H9 (cell line): ENCODE results near the gene LATS2. TPM values are rescaled to one million over a fixed set of nuclear protein-coding genes. Genes with fewer than 3 reads are reported as not detected.

Source experiments
- DNase-seq: peaks from one replicate; pipeline ENCODE4 v3.0.0-alpha.2; 2017
- H2AFZ ChIP-seq: one replicate; pipeline ENCODE4 v1.6.1; 2013; ENCODE audit warnings: mild to moderate bottlenecking, low read length, control low read depth, moderate library complexity
- H2AK5ac ChIP-seq: 2 replicates; pipeline ENCODE4 v1.6.1; 2013; ENCODE audit warnings: low read length, control low read depth, mixed read lengths; ENCODE audit not compliant: insufficient read length
- H2BK120ac ChIP-seq: one replicate; pipeline ENCODE4 v1.6.1; 2013; ENCODE audit warnings: low read depth, mild to moderate bottlenecking, low read length, control low read depth, inconsistent platforms; ENCODE audit not compliant: poor library complexity, severe bottlenecking
- H2BK12ac ChIP-seq: 2 replicates; pipeline ENCODE4 v1.6.1; 2013; ENCODE audit warnings: low read length, control low read depth, mixed read lengths, low read depth; ENCODE audit not compliant: insufficient read length
- H2BK15ac ChIP-seq: 2 replicates; pipeline ENCODE4 v1.6.1; 2013; ENCODE audit warnings: low read depth, low read length, control low read depth
- H2BK20ac ChIP-seq: one replicate; pipeline ENCODE4 v1.6.1; 2013; ENCODE audit warnings: low read depth, mild to moderate bottlenecking, low read length, control low read depth, inconsistent platforms; ENCODE audit not compliant: poor library complexity, severe bottlenecking
- H2BK5ac ChIP-seq: 2 replicates; pipeline ENCODE4 v1.6.1; 2013; ENCODE audit warnings: low read length, control low read depth, mixed read lengths; ENCODE audit not compliant: insufficient read length
- H3K14ac ChIP-seq: 2 replicates; pipeline ENCODE4 v1.6.1; 2013; ENCODE audit warnings: low read length, control low read depth; ENCODE audit not compliant: insufficient read depth
- H3K18ac ChIP-seq: 2 replicates; pipeline ENCODE4 v1.6.1; 2013; ENCODE audit warnings: low read depth, mild to moderate bottlenecking, mixed read lengths, low read length, control low read depth; ENCODE audit not compliant: insufficient read length
- H3K23ac ChIP-seq: 2 replicates; pipeline ENCODE4 v1.6.1; 2013; ENCODE audit warnings: low read length, control low read depth, mixed read lengths, low read depth; ENCODE audit not compliant: insufficient read length
- H3K23me2 ChIP-seq: 2 replicates; pipeline ENCODE4 v1.6.1; 2013; ENCODE audit warnings: low read depth, mild to moderate bottlenecking, mixed read lengths, low read length, control low read depth; ENCODE audit not compliant: insufficient read length, poor library complexity, severe bottlenecking
- H3K27ac ChIP-seq: 2 replicates; pipeline ENCODE4 v1.5.1; 2013; ENCODE audit warnings: low read length, control low read depth, mixed read lengths, low read depth; ENCODE audit not compliant: insufficient read length
- H3K27me3 ChIP-seq: 2 replicates; pipeline ENCODE4 v1.6.1; 2013; ENCODE audit warnings: low read length, control low read depth, inconsistent platforms; ENCODE audit not compliant: insufficient read depth
- H3K4ac ChIP-seq: 2 replicates; pipeline ENCODE4 v1.6.1; 2013; ENCODE audit warnings: low read depth, mild to moderate bottlenecking, control low read depth, inconsistent platforms, low read length, moderate library complexity
- H3K4me1 ChIP-seq: 2 replicates; pipeline ENCODE4 v1.6.1; 2013; ENCODE audit warnings: low read length, control low read depth, inconsistent platforms; ENCODE audit not compliant: insufficient read depth
- H3K4me2 ChIP-seq: 2 replicates; pipeline ENCODE4 v1.6.1; 2013; ENCODE audit warnings: low read length, control low read depth, mixed read lengths; ENCODE audit not compliant: insufficient read length, insufficient read depth
- H3K56ac ChIP-seq: 2 replicates; pipeline ENCODE4 v1.6.1; 2013; ENCODE audit warnings: low read depth, mild to moderate bottlenecking, mixed read lengths, low read length, control low read depth; ENCODE audit not compliant: insufficient read length
- H3K79me1 ChIP-seq: 2 replicates; pipeline ENCODE4 v1.6.1; 2013; ENCODE audit warnings: low read depth, mild to moderate bottlenecking, moderate library complexity, low read length, control low read depth, inconsistent platforms; ENCODE audit not compliant: insufficient read depth, poor library complexity, severe bottlenecking
- H3K79me2 ChIP-seq: 2 replicates; pipeline ENCODE4 v1.6.1; 2013; ENCODE audit warnings: low read length, control low read depth, inconsistent platforms; ENCODE audit not compliant: insufficient read depth
- H3K9ac ChIP-seq: 2 replicates; pipeline ENCODE4 v1.6.1; 2013; ENCODE audit warnings: low read length, control low read depth, mixed read lengths; ENCODE audit not compliant: insufficient read length; ENCODE audit errors: extremely low read depth
- H3K9me3 ChIP-seq: one replicate; pipeline ENCODE4 v1.6.1; 2013; ENCODE audit warnings: low read depth, low read length, inconsistent platforms; ENCODE audit not compliant: control insufficient read depth
- H3T11ph ChIP-seq: one replicate; pipeline ENCODE4 v1.6.1; 2013; ENCODE audit warnings: mild to moderate bottlenecking, low read length, control low read depth, inconsistent platforms
- H4K20me1 ChIP-seq: one replicate; pipeline ENCODE4 v1.6.1; 2013; ENCODE audit not compliant: control insufficient read depth, insufficient read length, insufficient read depth
- H4K5ac ChIP-seq: 2 replicates; pipeline ENCODE4 v1.6.1; 2013; ENCODE audit warnings: low read depth, mild to moderate bottlenecking, mixed read lengths, low read length, control low read depth; ENCODE audit not compliant: insufficient read length
- H4K8ac ChIP-seq: replicated peaks from 2 replicates; pipeline ENCODE4 v1.6.1; 2013; ENCODE audit warnings: low read length, control low read depth, mixed read lengths, low read depth; ENCODE audit not compliant: insufficient read length
- H4K91ac ChIP-seq: 2 replicates; pipeline ENCODE4 v1.6.1; 2013; ENCODE audit warnings: low read depth, mild to moderate bottlenecking, moderate library complexity, mixed read lengths, low read length, control low read depth; ENCODE audit not compliant: insufficient read length
- H3K27ac Mint-ChIP-seq, 3 experiments: 2 replicates in 2 of 3; 3 replicates in 1 of 3; pipeline ENCODE4 v1.8.0; 2020 to 2021; ENCODE audit warnings: mixed read lengths in 3 of 3, mild to moderate bottlenecking in 1 of 3, moderate library complexity in 1 of 3
- H3K27me3 Mint-ChIP-seq: 2 replicates; pipeline ENCODE4 v1.8.0; 2021; ENCODE audit warnings: low read depth, mild to moderate bottlenecking, moderate library complexity, mixed read lengths
- H3K36me3 Mint-ChIP-seq, 3 experiments: 2 replicates in 2 of 3; 3 replicates in 1 of 3; pipeline ENCODE4 v1.8.0; 2020 to 2021; ENCODE audit warnings: low read depth in 3 of 3, mixed read lengths in 3 of 3; ENCODE audit not compliant: insufficient read depth in 1 of 3
- H3K4me1 Mint-ChIP-seq, 2 experiments: 2 replicates each; pipeline ENCODE4 v1.8.0; 2020; ENCODE audit warnings: mixed read lengths in 2 of 2
- H3K4me3 Mint-ChIP-seq, 2 experiments: 2 replicates in 1 of 2; 3 replicates in 1 of 2; pipeline ENCODE4 v1.8.0; 2020 to 2021; ENCODE audit warnings: mild to moderate bottlenecking in 2 of 2, mixed read lengths in 2 of 2, moderate library complexity in 1 of 2
- H3K9me3 Mint-ChIP-seq, 2 experiments: 2 replicates in 1 of 2; 3 replicates in 1 of 2; pipeline ENCODE4 v1.8.0; 2020; ENCODE audit warnings: mild to moderate bottlenecking in 2 of 2, mixed read lengths in 2 of 2, moderate library complexity in 1 of 2
- CTCF ChIP-seq: fragments of 200-600 bp; sonication (generic); conservative IDR thresholded peaks from 3 replicates; pipeline ENCODE4 v1.8.0; 2021; ENCODE audit warnings: antibody characterized with exemption, mild to moderate bottlenecking
- WGBS: extraction: QIAGEN DNeasy Blood & Tissue Kit; methylation state at CpG from one replicate; pipeline ENCODE4 v1.1.7; 2013; ENCODE audit warnings: missing lambda C conversion rate, low lambda C conversion rate, mixed read lengths; ENCODE audit not compliant: insufficient read length; ENCODE audit errors: extremely low coverage; 5-methylcytosine and 5-hydroxymethylcytosine counted together
- total RNA-seq: library from RNA; stranded (reverse); gene quantifications from 2 replicates; pipeline ENCODE4 v1.2.1, GENCODE V29; 2021

The LATS2 gene
- total RNA-seq, 1 experiment from 2014 or later = 20.0 TPM

GRCh38 chr13:21079221-21079620, 17.8 kb upstream of the LATS2 start:
- no peak overlapping the region for H2BK5ac ChIP-seq
- no peak overlapping the region for H2BK120ac ChIP-seq
- no peak overlapping the region for H2BK20ac ChIP-seq
- H2AFZ ChIP-seq = no peak overlapping the region
- no CpG with 5 or more reads among the region's 3 CpGs for WGBS
- H4K8ac ChIP-seq = no peak overlapping the region
- H4K20me1 ChIP-seq = no peaks in the 10 kb centered on the region
- no peak overlapping the region for H3T11ph ChIP-seq
- no peak overlapping the region for H4K5ac ChIP-seq
- H3K27ac ChIP-seq = no peak overlapping the region
- no peak overlapping the region for H3K56ac ChIP-seq
- H3K79me1 ChIP-seq = no peaks in the 10 kb centered on the region
- H3K23me2 ChIP-seq = no peaks in the 10 kb centered on the region
- no peak overlapping the region for H2AK5ac ChIP-seq
- Mint-ChIP-seq H3K9me3 (no peaks in the 10 kb centered on the region; a peak in 1 of 5 replicates), H3K4me3 (no peak overlapping the region), H3K27ac (no peak overlapping the region), H3K4me1 (peaks cover 16 to 17% of the 10 kb centered on the region in 2 experiments), H3K36me3 (no peaks in the 10 kb centered on the region; a peak in 1 of 7 replicates), H3K27me3 (peaks cover 16% of the 10 kb centered on the region)
- no peak overlapping the region for H2BK15ac ChIP-seq
- no peaks in the 10 kb centered on the region for H3K79me2 ChIP-seq
- no peak overlapping the region for H3K4ac ChIP-seq
- no peak overlapping the region for H3K23ac ChIP-seq
- no peak overlapping the region for H3K18ac ChIP-seq
- H3K9me3 ChIP-seq = no peaks in the 10 kb centered on the region
- peaks cover 4% of the 10 kb centered on the region; the same call in 1 of the 2 replicates for H3K4me1 ChIP-seq
- no peak overlapping the region for H2BK12ac ChIP-seq
- no peaks in the 10 kb centered on the region for H3K27me3 ChIP-seq
- H3K4me2 ChIP-seq = no peak overlapping the region
- no peak overlapping the region for H3K14ac ChIP-seq
- no peak for TF ChIP-seq CTCF
- DNase-seq = no peak
- no peak overlapping the region for H3K9ac ChIP-seq
- no peak overlapping the region for H4K91ac ChIP-seq
